Subcutaneous abdominal adipose tissue (tissue), 5 donors: ENCODE measurements around the gene REEP3.

Experiments used
- H3K27ac ChIP-seq: one replicate; pipeline ENCODE4 v1.7.0; 2013; ENCODE audit warnings: low read depth, mild to moderate bottlenecking, inconsistent platforms, low read length, moderate library complexity
- H3K27me3 ChIP-seq, 5 donors: one replicate each; pipeline ENCODE4 v1.7.0; 2013; ENCODE audit warnings: low read length in 5 of 5, inconsistent platforms in 1 of 5; ENCODE audit not compliant: control insufficient read depth in 5 of 5, insufficient read depth in 4 of 5
- H3K36me3 ChIP-seq, 5 donors: one replicate each; pipeline ENCODE4 v1.7.0; 2013; ENCODE audit warnings: low read length in 5 of 5; ENCODE audit not compliant: control insufficient read depth in 5 of 5, insufficient read depth in 5 of 5
- H3K4me1 ChIP-seq, 5 donors: one replicate each; pipeline ENCODE4 v1.7.0; 2013; ENCODE audit warnings: low read length in 5 of 5, mild to moderate bottlenecking in 3 of 5, moderate library complexity in 1 of 5; ENCODE audit not compliant: control insufficient read depth in 5 of 5, insufficient read depth in 5 of 5
- H3K4me3 ChIP-seq, 5 donors: one replicate each; pipeline ENCODE4 v1.7.0; 2013; ENCODE audit warnings: low read length in 5 of 5, low read depth in 1 of 5
- H3K9ac ChIP-seq, 5 donors: one replicate each; pipeline ENCODE4 v1.7.0; 2013; ENCODE audit warnings: low read length in 5 of 5, mild to moderate bottlenecking in 4 of 5, moderate library complexity in 3 of 5
- H3K9me3 ChIP-seq, 5 donors: one replicate each; pipeline ENCODE4 v1.7.0; 2013; ENCODE audit warnings: low read length in 5 of 5; ENCODE audit not compliant: control insufficient read depth in 5 of 5
- donor health status: healthy.
- donor health status: healthy.
- donor health status: healthy.
- donor health status: healthy.
- donor health status: healthy.

REEP3 gene

GRCh38 chr10:63614371-63614891, 93.2 kb downstream of the REEP3 start:
- Histone ChIP-seq H3K9ac (no peak overlapping the region), H3K27me3 (no peaks in the 10 kb centered on the region), H3K36me3 (peaks cover 5 to 16% (median 10%) of the 10 kb centered on the region in 5 donors), H3K9me3 (no peaks in the 10 kb centered on the region), H3K27ac (no peak overlapping the region), H3K4me1 (peaks cover 0 to 4% (median 0%) of the 10 kb centered on the region in 5 donors), H3K4me3 (no peak overlapping the region)

GRCh38 chr10:63618552-63618951, 97.4 kb downstream of the REEP3 start:
- no peaks in the 10 kb centered on the region for H3K27me3 ChIP-seq
- H3K4me1 ChIP-seq = peaks cover 0 to 4% (median 0%) of the 10 kb centered on the region in 5 donors
- no peak overlapping the region for H3K4me3 ChIP-seq
- no peak overlapping the region for H3K9ac ChIP-seq
- no peaks in the 10 kb centered on the region for H3K9me3 ChIP-seq
- H3K27ac ChIP-seq = no peak overlapping the region
- H3K36me3 ChIP-seq = peaks cover 5 to 24% (median 16%) of the 10 kb centered on the region in 5 donors

- H3K9me3 ChIP-seq = no peaks in the 10 kb centered on the region
- H3K36me3 ChIP-seq = peaks cover 5 to 24% (median 16%) of the 10 kb centered on the region in 5 donors
- H3K27ac ChIP-seq = no peak overlapping the region
- H3K27me3 ChIP-seq = no peaks in the 10 kb centered on the region
- peaks cover 0 to 3% (median 0%) of the 10 kb centered on the region in 5 donors for H3K4me1 ChIP-seq
- H3K4me3 ChIP-seq = no peak overlapping the region
- no peak overlapping the region for H3K9ac ChIP-seq
These were observed 98.2 kb downstream of the REEP3 start for GRCh38 chr10:63619426-63619825.

- Histone ChIP-seq H3K9ac (no peak overlapping the region), H3K27ac (no peak overlapping the region), H3K27me3 (no peaks in the 10 kb centered on the region), H3K4me1 (peaks cover 0 to under 1% (median 0%) of the 10 kb centered on the region in 5 donors), H3K9me3 (no peaks in the 10 kb centered on the region), H3K4me3 (no peak overlapping the region), H3K36me3 (peaks cover 3 to 15% (median 7%) of the 10 kb centered on the region in 5 donors)
These were observed 100.9 kb downstream of the REEP3 start for GRCh38 chr10:63622097-63622496.

GRCh38 chr10:63624701-63625100, 103.5 kb downstream of the REEP3 start:
- H3K27me3 ChIP-seq = no peaks in the 10 kb centered on the region

DNA sequence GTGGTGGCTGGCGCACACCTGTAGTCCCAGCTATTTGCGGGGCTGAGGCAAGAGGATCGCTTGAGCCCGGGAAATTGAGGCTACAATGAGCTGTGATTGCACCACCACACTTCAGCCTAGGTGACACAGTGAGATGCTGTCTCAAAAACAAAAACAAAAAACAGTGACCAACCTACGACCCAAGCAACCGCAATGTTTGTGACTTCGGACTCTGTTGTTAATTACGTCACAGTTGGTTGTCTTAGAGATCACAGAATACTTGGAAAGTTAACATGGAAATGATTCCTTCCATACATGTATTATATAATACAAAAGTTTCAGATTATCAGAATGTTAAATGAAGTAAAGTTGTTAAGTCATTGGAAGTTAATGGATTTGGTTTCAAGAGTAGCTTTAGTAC, 106.2 kb downstream of the REEP3 start:
- no peak overlapping the region for H3K9ac ChIP-seq
- H3K27ac ChIP-seq = no peak overlapping the region
- no peaks in the 10 kb centered on the region for H3K9me3 ChIP-seq
- H3K36me3 ChIP-seq = no peaks in the 10 kb centered on the region
- no peaks in the 10 kb centered on the region for H3K27me3 ChIP-seq
- H3K4me3 ChIP-seq = no peak overlapping the region
- peaks cover 5 to 41% (median 36%) of the 10 kb centered on the region in 5 donors for H3K4me1 ChIP-seq

More at GRCh38 chr10:63624701-63625100, 103.5 kb downstream of the REEP3 start:
- peaks cover 5 to 26% (median 23%) of the 10 kb centered on the region in 5 donors for H3K4me1 ChIP-seq
- no peaks in the 10 kb centered on the region for H3K9me3 ChIP-seq
- no peak overlapping the region for H3K9ac ChIP-seq
- H3K27ac ChIP-seq = no peak overlapping the region
- no peak overlapping the region for H3K4me3 ChIP-seq
- peaks cover 0 to 8% (median 6%) of the 10 kb centered on the region in 5 donors for H3K36me3 ChIP-seq

GRCh38 chr10:63627881-63628296, 106.7 kb downstream of the REEP3 start:
- Histone ChIP-seq H3K4me1 (peaks cover 5 to 41% (median 36%) of the 10 kb centered on the region in 5 donors), H3K27ac (no peak overlapping the region), H3K36me3 (no peaks in the 10 kb centered on the region), H3K9me3 (no peaks in the 10 kb centered on the region), H3K27me3 (no peaks in the 10 kb centered on the region), H3K9ac (no peak overlapping the region), H3K4me3 (peak overlapping the region in 1 of 5 donors; percentile 68)

DNA sequence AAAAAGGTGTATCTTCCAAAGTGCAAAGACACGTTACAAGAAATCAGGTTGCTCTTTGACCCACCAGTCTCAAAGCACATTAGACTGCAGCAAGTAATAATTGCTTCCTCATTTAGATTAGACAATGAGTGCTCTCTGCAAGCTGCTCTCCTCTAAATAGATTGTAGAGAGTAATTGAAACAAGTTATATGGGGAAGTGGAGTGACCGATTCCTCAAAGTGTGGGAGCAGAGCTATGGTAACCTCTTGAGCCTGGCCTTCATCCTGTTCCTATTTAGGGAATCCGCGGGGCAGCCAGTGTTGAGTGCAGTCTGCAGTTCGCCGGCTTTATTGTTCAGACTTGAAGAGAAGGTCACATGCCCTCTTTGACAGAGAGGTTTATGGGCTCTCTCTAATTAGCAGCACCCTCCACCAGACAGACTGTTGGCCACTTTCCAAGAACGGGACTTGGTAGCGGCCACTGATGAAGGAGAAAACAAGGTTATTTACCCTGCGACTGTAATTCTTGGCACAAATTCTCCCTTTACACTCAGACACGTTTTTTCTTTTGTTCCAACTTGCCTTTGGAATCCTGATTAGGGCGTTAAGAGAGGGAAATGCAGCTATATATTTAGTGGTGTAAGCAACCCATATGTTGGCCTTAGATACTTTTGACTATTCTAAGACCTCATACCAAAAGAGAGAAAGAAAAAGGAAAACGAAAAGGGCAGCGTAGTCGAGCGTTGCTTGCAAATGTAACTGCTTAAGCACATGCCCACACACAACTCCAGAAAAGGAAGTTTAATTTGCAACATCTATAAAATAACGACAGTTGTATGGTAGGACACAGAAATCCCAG, 107.5 kb downstream of the REEP3 start:
- H3K4me3 ChIP-seq = peak overlapping the region; percentile 65 to 87 (median 71)
- no peaks in the 10 kb centered on the region for H3K27me3 ChIP-seq
- peak overlapping the region in 4 of 5 donors; percentile 34 to 90 (median 70) for H3K9ac ChIP-seq
- H3K27ac ChIP-seq = peak overlapping the region; percentile 97
- H3K36me3 ChIP-seq = no peaks in the 10 kb centered on the region
- H3K9me3 ChIP-seq = no peaks in the 10 kb centered on the region
- H3K4me1 ChIP-seq = peaks cover 5 to 41% (median 36%) of the 10 kb centered on the region in 5 donors

DNA sequence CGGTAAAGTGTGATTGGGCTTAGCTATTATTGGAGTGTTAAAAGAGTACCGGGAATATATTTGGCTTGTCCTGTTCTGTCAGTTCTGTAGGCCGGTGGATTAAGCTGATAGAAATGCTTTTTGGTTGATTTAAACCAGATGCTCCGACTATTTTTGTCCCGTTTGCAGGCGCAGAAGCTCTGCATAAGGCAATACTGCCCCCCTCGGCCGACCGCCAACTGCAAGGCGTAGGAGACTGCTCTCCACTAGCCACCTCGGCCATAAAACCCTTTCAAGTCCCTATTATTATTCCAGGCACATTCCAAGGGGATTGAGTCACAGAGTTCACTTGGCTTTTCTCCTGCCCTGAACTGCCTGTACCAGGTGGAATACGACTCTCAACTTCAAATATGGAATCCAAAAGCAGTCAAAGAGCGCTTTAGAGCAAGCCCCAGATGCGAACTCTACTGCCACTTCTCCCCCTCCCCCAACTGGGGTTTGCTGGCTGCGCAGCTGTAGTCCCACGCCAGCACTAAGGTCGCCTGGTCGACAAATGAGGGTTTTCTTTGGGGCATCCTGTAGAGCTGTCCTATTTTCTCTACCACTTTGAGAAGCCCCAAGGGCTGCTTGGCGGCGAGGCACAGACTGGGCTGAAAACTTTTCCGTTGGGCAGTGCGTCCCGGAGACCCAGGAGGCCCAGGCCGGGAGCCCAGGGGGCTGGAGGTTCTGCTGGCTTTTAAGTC, 108.3 kb downstream of the REEP3 start:
- Histone ChIP-seq H3K27ac (peak overlapping the region; percentile 97), H3K36me3 (no peaks in the 10 kb centered on the region), H3K4me3 (peak overlapping the region; percentile 65 to 87 (median 71)), H3K9me3 (no peaks in the 10 kb centered on the region), H3K9ac (peak overlapping the region; percentile 75 to 90 (median 82)), H3K4me1 (peaks cover 5 to 41% (median 36%) of the 10 kb centered on the region in 5 donors), H3K27me3 (no peaks in the 10 kb centered on the region)
